NB4 (cell line): Measurements from ENCODE around the gene LMCD1.

ENCODE experiments used
- DNase-seq: peaks from one replicate; pipeline ENCODE4 v3.0.0; 2010; ENCODE audit warnings: low read depth
- H3K4me3 ChIP-seq: one replicate; pipeline ENCODE4 v1.5.1; 2011; ENCODE audit warnings: mild to moderate bottlenecking, low read depth, low read length, moderate library complexity
- MAX ChIP-seq: IDR thresholded peaks from 2 replicates; pipeline ENCODE4 v1.6.1; 2011; ENCODE audit warnings: low read depth, low read length
- MYC ChIP-seq: IDR thresholded peaks from 2 replicates; pipeline ENCODE4 v1.6.1; 2011; ENCODE audit warnings: low read depth, low read length
- POLR2A ChIP-seq: IDR thresholded peaks from 2 replicates; pipeline ENCODE4 v1.6.1; 2011; ENCODE audit warnings: mild to moderate bottlenecking; ENCODE audit not compliant: insufficient read length; ENCODE audit errors: extremely low read depth
- TF ChIP-seq, protein P1 (sequence below): IDR thresholded peaks from one replicate; pipeline ENCODE4 v1.5.1; 2012; ENCODE audit warnings: low read depth, low read length

The LMCD1 gene

DNA sequence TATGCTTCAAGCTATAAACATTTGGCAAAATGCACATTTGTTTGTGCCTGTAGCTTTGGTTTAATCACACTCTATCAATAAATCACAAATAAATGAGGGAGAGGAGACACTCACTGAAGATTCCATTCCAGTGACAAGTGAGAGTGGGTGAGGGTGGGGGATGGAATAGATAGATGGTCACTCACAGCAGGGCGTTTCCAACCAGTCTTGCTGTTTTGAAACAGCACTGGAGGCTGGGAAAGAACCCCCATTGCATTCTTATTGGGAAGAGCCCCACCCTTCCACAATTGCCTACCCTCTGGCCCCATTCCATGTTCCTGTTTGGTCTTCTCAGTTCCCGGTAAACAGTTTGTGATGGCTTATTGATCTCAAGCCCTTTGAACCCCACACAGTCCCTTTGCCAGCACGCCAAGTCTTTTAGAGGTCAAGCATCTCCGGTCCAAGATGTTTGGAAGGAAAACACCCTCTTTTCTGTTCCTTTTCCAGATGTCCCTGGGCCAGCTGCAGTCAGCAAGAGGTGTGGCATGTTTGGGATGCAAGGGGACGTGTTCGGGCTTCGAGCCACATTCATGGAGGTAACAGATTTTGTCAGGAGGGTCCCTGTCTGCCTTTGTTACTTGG lies 30.7 kb downstream of the LMCD1 start:
- DNase-seq = no peak
- TF ChIP-seq MYC (no peak), POLR2A (no peak), MAX (no peak)
- TF ChIP-seq, protein P1, sequence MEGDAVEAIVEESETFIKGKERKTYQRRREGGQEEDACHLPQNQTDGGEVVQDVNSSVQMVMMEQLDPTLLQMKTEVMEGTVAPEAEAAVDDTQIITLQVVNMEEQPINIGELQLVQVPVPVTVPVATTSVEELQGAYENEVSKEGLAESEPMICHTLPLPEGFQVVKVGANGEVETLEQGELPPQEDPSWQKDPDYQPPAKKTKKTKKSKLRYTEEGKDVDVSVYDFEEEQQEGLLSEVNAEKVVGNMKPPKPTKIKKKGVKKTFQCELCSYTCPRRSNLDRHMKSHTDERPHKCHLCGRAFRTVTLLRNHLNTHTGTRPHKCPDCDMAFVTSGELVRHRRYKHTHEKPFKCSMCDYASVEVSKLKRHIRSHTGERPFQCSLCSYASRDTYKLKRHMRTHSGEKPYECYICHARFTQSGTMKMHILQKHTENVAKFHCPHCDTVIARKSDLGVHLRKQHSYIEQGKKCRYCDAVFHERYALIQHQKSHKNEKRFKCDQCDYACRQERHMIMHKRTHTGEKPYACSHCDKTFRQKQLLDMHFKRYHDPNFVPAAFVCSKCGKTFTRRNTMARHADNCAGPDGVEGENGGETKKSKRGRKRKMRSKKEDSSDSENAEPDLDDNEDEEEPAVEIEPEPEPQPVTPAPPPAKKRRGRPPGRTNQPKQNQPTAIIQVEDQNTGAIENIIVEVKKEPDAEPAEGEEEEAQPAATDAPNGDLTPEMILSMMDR = no peak
- H3K4me3 ChIP-seq = no peak overlapping the region

DNA sequence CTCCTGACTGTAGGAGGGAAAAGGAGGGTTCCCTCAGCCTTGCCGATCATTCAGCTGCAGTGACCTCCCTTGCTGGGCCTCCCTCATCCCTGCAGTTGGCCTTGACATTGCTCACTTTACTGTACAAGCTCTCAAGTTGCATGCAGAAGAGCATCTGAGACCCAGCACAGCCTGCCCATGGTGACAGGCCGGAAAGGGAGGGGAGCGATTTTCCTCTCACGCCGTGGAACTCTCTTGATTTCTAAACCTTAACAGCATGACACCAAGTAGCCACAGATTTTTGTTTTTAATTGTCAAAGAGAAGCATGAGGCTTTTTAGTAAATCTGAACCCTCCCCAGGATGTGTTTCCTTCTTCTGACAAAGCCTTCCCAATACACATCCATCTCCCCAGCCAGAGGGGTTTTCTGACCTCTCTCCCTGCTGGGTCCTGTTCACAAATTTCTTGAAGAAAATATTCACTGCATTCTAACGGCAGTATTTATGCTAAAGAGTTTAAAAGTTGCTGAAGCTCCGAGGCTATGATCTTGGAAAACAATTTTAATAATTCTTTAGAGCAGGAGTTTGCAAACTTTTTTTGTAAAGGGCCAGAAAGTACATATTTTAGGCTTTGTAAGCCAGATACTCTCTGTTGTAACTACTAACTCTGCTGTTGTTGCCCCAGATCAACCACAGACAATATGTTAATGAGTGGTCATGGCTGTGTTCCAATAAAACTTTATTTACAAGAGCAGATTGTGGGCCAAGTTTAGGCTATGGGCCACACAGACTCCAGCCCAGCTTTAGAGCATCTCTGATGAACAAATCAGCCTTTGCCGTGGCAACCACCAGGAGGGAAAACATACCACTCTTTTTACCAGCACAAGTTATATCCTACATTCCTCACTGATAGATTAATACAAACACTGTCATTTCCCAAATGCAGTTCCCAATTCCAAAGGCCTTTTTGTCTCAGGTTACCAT lies 34.8 kb downstream of the LMCD1 start:
- DNase-seq = no peak
- TF ChIP-seq, protein P1 = no peak
- TF ChIP-seq MYC = no peak
- TF ChIP-seq POLR2A = no peak
- no peak for TF ChIP-seq MAX
- no peak overlapping the region for H3K4me3 ChIP-seq

DNA sequence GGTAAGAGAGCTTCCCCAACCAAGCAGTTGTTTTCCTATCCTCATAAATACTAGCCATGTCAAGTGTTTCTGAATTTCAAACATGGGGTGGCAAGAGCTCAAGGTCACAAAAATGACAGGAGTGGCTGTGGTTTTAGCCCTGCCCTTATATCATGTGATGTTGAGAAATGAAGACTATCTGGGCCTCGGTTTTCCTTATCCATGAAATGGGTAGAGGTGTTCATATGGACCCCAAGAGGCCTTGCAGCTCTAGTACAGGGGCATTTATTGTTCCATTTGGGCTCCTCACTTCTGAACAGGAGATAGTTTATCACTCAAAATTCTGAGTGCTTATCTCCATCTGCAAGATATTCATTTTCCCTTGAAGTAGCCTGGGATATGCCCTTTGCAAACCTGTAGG lies 35.8 kb downstream of the LMCD1 start:
- H3K4me3 ChIP-seq = no peak overlapping the region
- DNase-seq = no peak
- TF ChIP-seq MYC (no peak), POLR2A (no peak), MAX (no peak)
- TF ChIP-seq, protein P1 = no peak

DNA sequence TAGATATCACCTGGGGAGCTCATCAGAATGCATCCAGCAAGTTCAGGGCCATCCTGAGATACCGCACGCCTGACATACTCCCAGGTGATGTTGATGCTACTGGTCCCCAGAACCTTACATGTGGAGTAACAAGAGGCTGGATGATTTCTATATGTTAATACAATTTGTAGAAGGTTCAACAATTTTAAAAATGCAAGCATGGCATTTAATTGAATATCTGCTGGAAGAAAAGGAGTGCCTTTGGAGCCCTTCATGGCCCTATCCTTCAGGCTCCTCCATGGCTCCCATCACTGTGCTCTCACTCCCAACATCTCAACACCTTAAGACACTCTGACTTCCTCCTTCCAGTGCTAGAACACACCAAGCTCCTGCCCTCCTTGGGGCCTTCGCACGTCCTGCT lies 36.6 kb downstream of the LMCD1 start:
- TF ChIP-seq, protein P1 = no peak
- TF ChIP-seq MAX (no peak), MYC (no peak), POLR2A (no peak)
- DNase-seq = no peak
- H3K4me3 ChIP-seq = no peak overlapping the region

DNA sequence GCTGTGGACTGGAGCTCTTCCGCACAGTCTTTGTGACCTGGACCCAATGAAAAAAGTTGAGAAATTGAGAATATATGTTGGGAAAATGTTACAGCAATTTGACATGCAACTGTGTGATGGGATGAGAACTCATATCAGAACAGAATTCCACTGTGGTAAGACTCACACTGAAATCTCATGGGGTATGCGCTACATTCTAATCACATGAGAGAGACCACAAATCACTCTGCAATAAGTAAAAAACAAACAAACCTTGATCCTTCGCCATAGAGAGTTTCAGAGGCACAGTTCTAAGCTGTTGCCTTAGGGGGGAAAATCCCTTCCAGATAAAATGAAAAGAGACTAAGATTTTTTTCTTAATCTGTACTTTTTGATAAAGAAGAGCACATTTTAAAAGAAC lies 37.3 kb downstream of the LMCD1 start:
- TF ChIP-seq MAX (no peak), MYC (no peak), POLR2A (no peak)
- TF ChIP-seq, protein P1 = no peak
- no peak overlapping the region for H3K4me3 ChIP-seq
- no peak for DNase-seq
